Left lung (tissue), 10 donors: ENCODE measurements around the gene CBLN3. TPM values are rescaled to one million over a fixed set of nuclear protein-coding genes. Genes with fewer than 3 reads are reported as not detected.

Source experiments
- ATAC-seq: fragments of 200-7000 bp; cut with Tn5 transposase; one replicate; pipeline ENCODE4 v1.9.1; 2020; ENCODE audit warnings: moderate library complexity
- DNase-seq, 4 donors: peaks; one replicate each; pipeline ENCODE4 v3.0.0-alpha.2; 2013 to 2020
- H3K27ac ChIP-seq, 2 donors: fragments of 200-600 bp; sonication (generic) in 1 of 2; one replicate each; pipeline versions ENCODE4 v1.5.0 to v1.8.0; 2020 to 2021
- H3K27me3 ChIP-seq, 2 donors: fragments of 200-600 bp; sonication (generic) in 1 of 2; one replicate each; pipeline versions ENCODE4 v1.5.0 to v1.8.0; 2020 to 2021
- H3K36me3 ChIP-seq, 2 donors: fragments of 200-600 bp; sonication (generic) in 1 of 2; one replicate each; pipeline versions ENCODE4 v1.5.0 to v1.8.0; 2020 to 2021
- H3K4me1 ChIP-seq, 2 donors: fragments of 200-600 bp; one replicate each; pipeline ENCODE4 v1.8.0; 2021
- H3K4me3 ChIP-seq, 2 donors: fragments of 200-600 bp; sonication (generic) in 1 of 2; one replicate each; pipeline versions ENCODE4 v1.5.0 to v1.8.0; 2020 to 2021; ENCODE audit warnings: mild to moderate bottlenecking in 1 of 2
- H3K9me3 ChIP-seq, 2 donors: fragments of 200-600 bp; sonication (generic) in 1 of 2; one replicate each; pipeline versions ENCODE4 v1.5.0 to v1.8.0; 2020 to 2021
- intact Hi-C, 2 donors: fragments of 100-400 bp; cut with DNase I; formaldehyde crosslinking; loops; one replicate each; pipeline versions ENCODE4 v1.11.2 to v1.14.2; 2022
- polyA plus RNA-seq, 6 donors: library from polyadenylated mRNA; unstranded; fragments of 120-200 nt; gene quantifications; one replicate each; pipeline ENCODE4 v1.2.1, GENCODE V29; 2013; ENCODE audit not compliant: insufficient read length in 6 of 6
- total RNA-seq, 2 donors: library from RNA; stranded (reverse); fragmentation: NEBNext Ultra II Directional; extraction: Animal tissue kit (Norgen Biotek cat#: 25700); gene quantifications; one replicate each; pipeline ENCODE4 v1.2.1, GENCODE V29; 2021
- TF ChIP-seq, protein P1 (sequence below), 2 donors: fragments of 200-600 bp; sonication (generic) in 1 of 2; IDR thresholded peaks; one replicate each; pipeline versions ENCODE4 v1.5.0 to v1.8.0; 2021; ENCODE audit warnings: antibody characterized with exemption in 2 of 2
- donor health status: DM: no; HTN: yes; CAD: no.
- donor health status: DM: no; HTN: no; CAD: no.

CBLN3 gene
- total and polyA plus RNA-seq, 8 donors = 2.2 to 6.4 (median 3.8) TPM

DNA sequence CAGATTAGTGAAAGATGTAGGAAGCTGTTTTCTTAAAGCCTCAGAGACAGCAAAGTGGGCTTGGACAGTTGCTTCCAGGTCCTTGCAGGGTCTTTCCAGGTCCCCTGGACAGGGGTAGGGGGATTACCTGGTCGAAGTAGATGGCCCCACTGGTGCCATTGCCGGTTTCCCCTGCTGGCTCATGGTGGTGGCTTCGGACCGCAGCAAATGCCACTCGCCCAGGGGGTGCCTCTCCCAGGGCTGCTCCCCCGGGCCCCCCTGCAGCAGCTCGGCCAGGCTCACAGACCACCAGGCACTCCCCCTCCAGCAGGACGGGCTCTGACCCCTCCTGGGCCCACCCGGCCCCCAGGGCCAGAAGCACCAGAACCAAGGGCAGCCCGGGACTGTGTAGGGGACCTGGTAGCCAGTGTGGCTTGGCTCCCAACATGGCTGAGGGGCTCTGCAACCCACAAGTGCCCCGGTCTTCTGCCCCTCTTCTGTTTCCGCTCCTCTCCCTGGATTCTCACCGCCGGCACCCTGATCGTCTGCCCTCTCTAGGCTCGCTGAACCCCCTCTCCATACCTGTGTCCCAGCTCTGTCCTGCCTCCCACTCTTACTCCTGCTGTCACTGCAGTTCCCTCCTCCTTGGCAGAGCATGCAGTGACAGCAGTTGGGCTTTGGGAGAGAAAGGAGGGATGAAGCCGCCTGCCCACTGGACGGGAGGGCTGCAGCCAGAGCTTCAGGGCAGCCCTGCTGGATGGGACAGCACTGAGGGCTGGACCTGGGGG lies 657 bp downstream of the CBLN3 start:
- Histone ChIP-seq H3K27me3 (no peaks in the 10 kb centered on the region), H3K4me1 (peaks cover 23 to 59% of the 10 kb centered on the region in 2 donors), H3K9me3 (no peaks in the 10 kb centered on the region), H3K36me3 (peaks cover 0 to 19% of the 10 kb centered on the region in 2 donors), H3K27ac (peak overlapping the region; percentile 96 to 97), H3K4me3 (peak overlapping the region in 1 of 2 donors; percentile 90)
- DNase-seq (peak in 1 of 4 donors; percentile 67), ATAC-seq (no peak)
- TF ChIP-seq, protein P1, sequence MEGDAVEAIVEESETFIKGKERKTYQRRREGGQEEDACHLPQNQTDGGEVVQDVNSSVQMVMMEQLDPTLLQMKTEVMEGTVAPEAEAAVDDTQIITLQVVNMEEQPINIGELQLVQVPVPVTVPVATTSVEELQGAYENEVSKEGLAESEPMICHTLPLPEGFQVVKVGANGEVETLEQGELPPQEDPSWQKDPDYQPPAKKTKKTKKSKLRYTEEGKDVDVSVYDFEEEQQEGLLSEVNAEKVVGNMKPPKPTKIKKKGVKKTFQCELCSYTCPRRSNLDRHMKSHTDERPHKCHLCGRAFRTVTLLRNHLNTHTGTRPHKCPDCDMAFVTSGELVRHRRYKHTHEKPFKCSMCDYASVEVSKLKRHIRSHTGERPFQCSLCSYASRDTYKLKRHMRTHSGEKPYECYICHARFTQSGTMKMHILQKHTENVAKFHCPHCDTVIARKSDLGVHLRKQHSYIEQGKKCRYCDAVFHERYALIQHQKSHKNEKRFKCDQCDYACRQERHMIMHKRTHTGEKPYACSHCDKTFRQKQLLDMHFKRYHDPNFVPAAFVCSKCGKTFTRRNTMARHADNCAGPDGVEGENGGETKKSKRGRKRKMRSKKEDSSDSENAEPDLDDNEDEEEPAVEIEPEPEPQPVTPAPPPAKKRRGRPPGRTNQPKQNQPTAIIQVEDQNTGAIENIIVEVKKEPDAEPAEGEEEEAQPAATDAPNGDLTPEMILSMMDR (IDR thresholded peaks at IDR 0.05) = no peak
- intact Hi-C loops = no loop called here

DNA sequence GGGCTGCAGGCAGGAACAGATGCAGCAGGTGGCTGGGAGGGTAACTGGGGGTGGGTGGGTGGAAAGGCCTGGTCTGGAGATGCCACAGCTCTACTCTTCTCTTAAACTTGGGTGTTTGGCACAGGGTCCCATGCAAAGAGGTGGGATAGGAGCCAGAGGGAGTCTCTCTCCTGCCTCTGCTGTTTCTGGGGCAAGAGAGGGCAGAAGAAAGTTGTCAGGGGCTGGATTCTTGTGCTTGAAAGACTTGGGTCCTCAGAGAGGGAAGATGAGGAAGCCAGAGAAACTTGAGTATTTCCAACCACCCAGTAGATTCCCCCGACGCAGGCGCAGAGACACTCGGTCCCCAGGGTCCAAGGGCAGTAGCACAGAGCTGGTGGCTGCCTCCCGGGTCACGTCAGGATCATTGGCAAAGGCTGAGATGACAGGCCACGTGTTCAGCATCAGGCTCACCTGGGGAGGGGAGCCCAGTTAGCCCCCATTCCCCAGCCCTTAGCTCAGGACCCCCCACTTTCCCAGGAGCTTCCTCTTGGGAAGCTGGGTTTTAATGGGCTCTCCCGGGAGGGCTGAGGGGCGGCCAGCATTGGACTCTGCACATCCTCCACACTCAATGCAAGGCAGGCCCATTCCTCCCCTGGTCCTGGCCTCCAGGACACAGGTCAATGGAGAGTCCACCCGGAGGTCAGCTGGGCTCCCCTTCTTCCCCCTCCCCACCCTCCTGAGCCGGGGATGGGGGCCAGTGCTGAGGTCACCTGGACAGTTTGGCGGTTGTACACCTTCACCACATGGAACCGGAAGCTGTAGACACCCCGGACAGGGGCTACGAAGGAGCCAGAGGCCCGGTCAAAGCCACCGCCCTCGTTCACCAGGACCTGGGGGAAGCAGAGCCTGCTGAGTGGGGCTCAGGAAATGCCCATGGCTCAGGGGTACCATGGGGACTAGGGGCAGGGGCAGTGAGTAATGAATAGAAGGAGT lies 1.6 kb downstream of the CBLN3 start:
- TF ChIP-seq, protein P1 (IDR thresholded peaks at IDR 0.05) = no peak
- no peak overlapping the region for H3K4me3 ChIP-seq
- H3K4me1 ChIP-seq = peaks cover 23 to 58% of the 10 kb centered on the region in 2 donors
- intact Hi-C loops = no loop called here
- ATAC-seq (no peak), DNase-seq (no peak)
- no peaks in the 10 kb centered on the region for H3K9me3 ChIP-seq
- no peak overlapping the region for H3K27ac ChIP-seq
- H3K27me3 ChIP-seq = no peaks in the 10 kb centered on the region
- peaks cover 0 to 9% of the 10 kb centered on the region in 2 donors for H3K36me3 ChIP-seq

DNA sequence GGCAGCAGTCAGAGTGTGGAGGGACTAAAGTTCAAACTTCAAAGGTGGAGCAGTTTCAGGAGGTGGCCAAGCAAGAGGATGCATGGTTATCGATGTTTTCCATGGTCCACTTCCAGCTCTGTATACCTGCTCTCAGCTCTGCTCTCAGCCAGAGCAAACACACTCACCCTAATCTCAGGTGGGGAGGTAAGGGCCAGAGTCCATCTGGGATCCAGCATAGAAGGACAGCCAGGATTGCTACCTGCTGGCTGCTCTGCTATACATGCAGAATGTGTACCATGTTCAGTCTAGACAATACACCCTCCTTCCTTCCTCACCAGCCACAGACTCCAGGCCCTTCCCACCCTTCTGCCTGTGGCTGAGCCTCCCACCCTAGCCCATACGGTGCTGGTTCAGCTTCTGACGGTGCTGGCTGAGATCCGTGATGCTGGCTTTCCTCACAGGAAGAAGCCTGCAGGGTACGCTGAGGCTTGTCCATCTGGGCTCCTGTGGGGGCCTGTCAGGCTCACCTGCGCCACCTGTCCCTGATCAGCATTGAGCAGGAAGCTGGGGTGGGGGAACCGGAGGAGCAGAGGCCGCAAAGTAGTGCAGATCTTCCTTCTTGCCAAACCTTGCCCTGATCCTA lies 2.4 kb downstream of the CBLN3 start:
- no peak overlapping the region for H3K27ac ChIP-seq
- no peak for DNase-seq

DNA sequence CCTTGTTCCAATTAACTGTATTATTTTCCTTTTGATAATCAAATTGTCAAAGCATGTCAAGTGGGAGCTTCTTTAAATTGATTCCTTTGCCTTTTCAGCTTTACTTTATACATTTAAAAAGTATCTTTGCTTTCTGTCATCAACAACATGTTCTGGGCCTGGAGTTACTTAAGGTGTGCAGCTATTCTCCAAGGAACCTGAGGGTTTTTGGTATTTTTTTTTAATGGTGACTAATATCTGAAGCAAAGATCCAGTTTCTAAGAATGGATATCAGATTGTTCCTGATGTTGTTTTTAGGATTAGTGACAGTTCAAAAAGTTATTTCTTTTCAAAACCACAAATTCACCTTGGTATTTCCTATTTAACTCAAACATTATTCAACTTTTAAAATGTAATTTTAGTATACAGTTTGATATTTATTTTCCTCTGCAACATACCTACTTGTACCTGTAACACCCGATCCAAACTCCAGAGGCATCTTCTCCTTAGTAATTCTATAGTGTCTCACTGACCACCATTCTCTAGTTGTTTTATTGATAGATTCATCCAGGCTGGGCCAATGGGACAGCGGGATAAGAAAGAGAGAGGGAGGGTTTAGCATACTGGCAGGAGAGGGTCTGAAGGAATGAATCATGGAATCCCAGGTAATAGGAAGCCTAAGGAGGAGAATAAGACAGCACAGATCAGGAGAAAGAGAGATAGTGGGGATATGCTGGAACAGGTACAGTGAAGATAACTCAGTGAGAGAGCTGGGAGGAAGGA lies 3.1 kb downstream of the CBLN3 start:
- TF ChIP-seq, protein P1 (IDR thresholded peaks at IDR 0.05) = no peak
- intact Hi-C loops = no loop called here
- Histone ChIP-seq H3K4me1 (peaks cover 15 to 46% of the 10 kb centered on the region in 2 donors), H3K27me3 (no peaks in the 10 kb centered on the region), H3K27ac (peak overlapping the region in 1 of 2 donors; percentile 67), H3K9me3 (no peaks in the 10 kb centered on the region), H3K36me3 (no peaks in the 10 kb centered on the region), H3K4me3 (no peak overlapping the region)
- no peak for DNase-seq
- no peak for ATAC-seq

More for the DNA sequence above, 2.4 kb downstream of the CBLN3 start:
- no peak for ATAC-seq
- Histone ChIP-seq H3K36me3 (peaks cover 0 to 1% of the 10 kb centered on the region in 2 donors), H3K9me3 (no peaks in the 10 kb centered on the region), H3K27me3 (no peaks in the 10 kb centered on the region), H3K4me1 (peaks cover 22 to 53% of the 10 kb centered on the region in 2 donors), H3K4me3 (no peak overlapping the region)
- TF ChIP-seq, protein P1 (IDR thresholded peaks at IDR 0.05) = no peak
- intact Hi-C loops = no loop called here
